Colonic mucosa (tissue), 4 donors: ENCODE results near the gene MMP20. TPM values are rescaled to one million over a fixed set of nuclear protein-coding genes. Genes with fewer than 3 reads are reported as not detected.

ENCODE experiments used
- DNase-seq: peaks from one replicate; pipeline ENCODE4 v3.0.0-alpha.2; 2020
- H3K27ac ChIP-seq: fragments of 200-600 bp; one replicate; pipeline ENCODE4 v1.8.0; 2021
- H3K27me3 ChIP-seq: fragments of 200-600 bp; one replicate; pipeline ENCODE4 v1.8.0; 2021
- H3K36me3 ChIP-seq: fragments of 200-600 bp; one replicate; pipeline ENCODE4 v1.8.0; 2021
- H3K4me1 ChIP-seq: fragments of 200-600 bp; one replicate; pipeline ENCODE4 v1.8.0; 2021; ENCODE audit warnings: mild to moderate bottlenecking
- H3K4me3 ChIP-seq: fragments of 200-600 bp; one replicate; pipeline ENCODE4 v1.8.0; 2021
- H3K9ac ChIP-seq, 2 donors: one replicate each; pipeline ENCODE4 v1.7.0; 2013; ENCODE audit warnings: control low read depth in 2 of 2, low read depth in 2 of 2, low read length in 2 of 2
- H3K9me3 ChIP-seq: fragments of 200-600 bp; one replicate; pipeline ENCODE4 v1.8.0; 2021
- intact Hi-C: fragments of 100-400 bp; cut with DNase I; formaldehyde crosslinking; loops from one replicate; pipeline ENCODE4 v1.14.1; 2022
- total RNA-seq, 2 donors: library from RNA; stranded (reverse); fragmentation: NEBNext Ultra II Directional in 1 of 2; extraction: Animal tissue kit (Norgen Biotek cat#: 25700) in 1 of 2; gene quantifications; one replicate each; pipeline ENCODE4 v1.2.1, GENCODE V29; 2021
- TF ChIP-seq, protein P1 (sequence below): fragments of 200-600 bp; IDR thresholded peaks from one replicate; pipeline ENCODE4 v1.8.0; 2022; ENCODE audit warnings: antibody characterized with exemption, mild to moderate bottlenecking
- donor health status: healthy.
- donor health status: DM: no; HTN: no; CAD: no.
- donor health status: DM: no; HTN: no; CAD: no.

The MMP20 gene
- total RNA-seq, 2 donors from 2014 or later = not detected

DNA sequence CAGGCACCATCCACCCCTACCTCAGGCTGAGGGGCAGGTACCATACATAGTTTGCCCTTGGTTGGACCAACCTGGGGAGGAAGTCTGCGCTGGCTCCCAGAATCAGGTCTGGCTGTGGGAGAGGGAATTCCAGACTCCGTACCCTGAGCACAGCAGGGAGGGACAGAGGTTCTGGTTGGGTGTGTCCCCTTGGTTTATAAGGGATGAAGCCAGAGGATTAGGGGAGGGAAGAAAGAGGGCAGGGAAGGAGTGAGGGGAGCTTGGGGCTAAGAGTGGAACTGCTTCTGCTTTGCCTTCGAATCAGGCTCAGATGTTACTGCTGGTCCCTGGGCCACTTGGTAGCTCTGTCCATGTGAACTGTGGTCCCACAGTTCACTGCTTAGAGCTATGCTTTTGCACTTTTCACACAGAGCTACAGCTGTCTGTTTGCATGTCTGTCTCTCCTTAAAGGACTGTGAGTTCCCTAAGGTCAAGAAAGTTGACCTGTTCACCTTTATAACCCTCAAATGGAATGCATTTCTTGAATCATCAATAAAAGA lies 9.2 kb downstream of the MMP20 start:
- no peaks in the 10 kb centered on the region for H3K9me3 ChIP-seq

DNA sequence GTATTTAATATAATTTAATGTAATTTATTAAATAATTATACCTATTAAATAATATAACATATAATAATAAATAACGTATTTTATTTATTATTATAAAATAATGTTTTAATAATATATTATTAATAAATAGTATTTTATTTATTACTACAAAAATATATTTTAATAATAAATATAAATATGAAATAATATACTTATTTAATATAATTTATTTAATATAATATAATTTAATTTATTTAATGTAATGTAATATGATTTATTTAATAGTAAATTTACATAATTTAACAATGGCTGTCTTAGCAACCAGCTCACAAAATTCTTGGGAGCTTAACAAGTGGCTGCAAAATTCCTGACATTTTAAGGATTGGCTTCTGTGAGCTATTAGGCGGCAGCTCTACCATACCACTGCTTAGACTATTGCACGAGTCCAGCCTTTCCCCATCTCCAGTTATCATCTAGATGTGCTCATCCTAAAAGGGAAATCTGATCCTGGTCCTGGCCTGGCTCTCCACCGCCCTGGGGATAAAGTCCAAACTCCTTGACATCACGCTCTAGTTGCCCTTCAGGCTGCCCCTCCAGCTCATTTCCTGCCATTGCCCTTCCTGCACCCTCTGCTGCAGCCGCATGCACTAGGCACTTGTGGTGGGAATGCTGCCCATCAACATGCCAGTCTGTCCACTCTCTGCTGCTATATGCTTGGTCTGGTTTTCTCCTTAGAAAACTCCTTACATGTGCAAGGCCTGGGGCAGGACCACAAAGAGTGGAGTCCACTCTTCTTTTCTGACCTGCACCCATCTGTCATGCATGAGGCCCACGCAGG lies 9.8 kb downstream of the MMP20 start:
- Histone ChIP-seq H3K9ac (no peak overlapping the region), H3K4me1 (no peaks in the 10 kb centered on the region), H3K27ac (no peak overlapping the region), H3K4me3 (no peak overlapping the region), H3K36me3 (no peaks in the 10 kb centered on the region), H3K27me3 (no peaks in the 10 kb centered on the region), H3K9me3 (no peaks in the 10 kb centered on the region)
- TF ChIP-seq, protein P1, sequence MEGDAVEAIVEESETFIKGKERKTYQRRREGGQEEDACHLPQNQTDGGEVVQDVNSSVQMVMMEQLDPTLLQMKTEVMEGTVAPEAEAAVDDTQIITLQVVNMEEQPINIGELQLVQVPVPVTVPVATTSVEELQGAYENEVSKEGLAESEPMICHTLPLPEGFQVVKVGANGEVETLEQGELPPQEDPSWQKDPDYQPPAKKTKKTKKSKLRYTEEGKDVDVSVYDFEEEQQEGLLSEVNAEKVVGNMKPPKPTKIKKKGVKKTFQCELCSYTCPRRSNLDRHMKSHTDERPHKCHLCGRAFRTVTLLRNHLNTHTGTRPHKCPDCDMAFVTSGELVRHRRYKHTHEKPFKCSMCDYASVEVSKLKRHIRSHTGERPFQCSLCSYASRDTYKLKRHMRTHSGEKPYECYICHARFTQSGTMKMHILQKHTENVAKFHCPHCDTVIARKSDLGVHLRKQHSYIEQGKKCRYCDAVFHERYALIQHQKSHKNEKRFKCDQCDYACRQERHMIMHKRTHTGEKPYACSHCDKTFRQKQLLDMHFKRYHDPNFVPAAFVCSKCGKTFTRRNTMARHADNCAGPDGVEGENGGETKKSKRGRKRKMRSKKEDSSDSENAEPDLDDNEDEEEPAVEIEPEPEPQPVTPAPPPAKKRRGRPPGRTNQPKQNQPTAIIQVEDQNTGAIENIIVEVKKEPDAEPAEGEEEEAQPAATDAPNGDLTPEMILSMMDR = no peak
- no peak for DNase-seq
- intact Hi-C loops = loop anchor here (10.0 kb wide), 1 partner anchor 120 kb away; no protein-coding TSS in a partner anchor

More for the DNA sequence above, 9.2 kb downstream of the MMP20 start:
- no peaks in the 10 kb centered on the region for H3K36me3 ChIP-seq
- TF ChIP-seq, protein P1 = no peak
- no peaks in the 10 kb centered on the region for H3K27me3 ChIP-seq
- no peak for DNase-seq
- no peaks in the 10 kb centered on the region for H3K4me1 ChIP-seq
- no peak overlapping the region for H3K9ac ChIP-seq
- H3K4me3 ChIP-seq = no peak overlapping the region
- intact Hi-C loops = loop anchor here (10.0 kb wide), 1 partner anchor 121 kb away; no protein-coding TSS in a partner anchor
- H3K27ac ChIP-seq = no peak overlapping the region

DNA sequence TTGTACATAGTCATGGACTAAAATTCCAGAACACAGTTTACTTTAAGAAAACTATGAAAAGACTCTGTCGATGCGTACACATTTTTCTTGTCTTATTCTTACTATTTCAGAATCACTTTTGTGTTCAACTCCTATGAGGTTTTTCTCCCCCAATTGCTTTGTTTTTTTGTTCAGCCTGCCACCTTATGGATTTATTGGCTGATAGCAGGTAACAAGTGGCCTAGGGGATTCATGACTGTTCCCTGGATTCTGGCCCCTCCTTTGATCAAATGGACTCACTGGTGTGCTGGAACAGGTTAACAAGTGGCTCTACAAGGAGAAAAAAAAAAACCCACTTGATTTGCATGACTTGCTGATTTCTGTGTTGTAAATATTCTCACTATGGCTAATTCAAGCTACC lies 10.6 kb downstream of the MMP20 start:
- no peak overlapping the region for H3K4me3 ChIP-seq
- H3K27me3 ChIP-seq = no peaks in the 10 kb centered on the region
- no peak overlapping the region for H3K9ac ChIP-seq
- no peak for DNase-seq
- no peak overlapping the region for H3K27ac ChIP-seq
- no peaks in the 10 kb centered on the region for H3K4me1 ChIP-seq
- H3K9me3 ChIP-seq = no peaks in the 10 kb centered on the region
- no peaks in the 10 kb centered on the region for H3K36me3 ChIP-seq
- TF ChIP-seq, protein P1 = no peak
- intact Hi-C loops = loop anchor here (5.0 to 10.0 kb wide), 2 partner anchors 120 to 272 kb away; no protein-coding TSS in a partner anchor

DNA sequence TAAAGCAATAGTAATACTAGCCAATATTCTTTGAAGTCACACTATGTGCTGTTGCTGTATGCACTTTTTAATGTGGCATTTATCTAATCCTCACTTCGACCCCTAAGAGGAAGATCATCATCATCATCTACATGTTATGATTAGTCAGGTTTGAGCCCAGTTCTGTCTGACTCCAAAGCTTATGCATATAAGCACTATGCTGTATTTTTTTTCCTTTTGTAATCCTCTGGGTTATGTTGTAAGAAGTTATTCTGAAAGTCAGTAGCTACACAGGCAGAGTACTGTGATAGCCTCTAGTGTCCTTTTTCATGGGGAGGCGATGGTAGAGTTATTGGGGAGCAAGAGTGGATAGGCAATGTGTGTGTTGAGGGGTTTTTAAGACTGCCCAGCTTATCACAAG lies 11.1 kb downstream of the MMP20 start:
- Histone ChIP-seq H3K27me3 (no peaks in the 10 kb centered on the region), H3K4me1 (no peaks in the 10 kb centered on the region), H3K4me3 (no peak overlapping the region), H3K27ac (no peak overlapping the region), H3K9ac (no peak overlapping the region), H3K36me3 (no peaks in the 10 kb centered on the region), H3K9me3 (no peaks in the 10 kb centered on the region)
- DNase-seq = no peak
- intact Hi-C loops = loop anchor here (5.0 to 10.0 kb wide), 2 partner anchors 119 to 272 kb away; no protein-coding TSS in a partner anchor
- TF ChIP-seq, protein P1 = no peak

DNA sequence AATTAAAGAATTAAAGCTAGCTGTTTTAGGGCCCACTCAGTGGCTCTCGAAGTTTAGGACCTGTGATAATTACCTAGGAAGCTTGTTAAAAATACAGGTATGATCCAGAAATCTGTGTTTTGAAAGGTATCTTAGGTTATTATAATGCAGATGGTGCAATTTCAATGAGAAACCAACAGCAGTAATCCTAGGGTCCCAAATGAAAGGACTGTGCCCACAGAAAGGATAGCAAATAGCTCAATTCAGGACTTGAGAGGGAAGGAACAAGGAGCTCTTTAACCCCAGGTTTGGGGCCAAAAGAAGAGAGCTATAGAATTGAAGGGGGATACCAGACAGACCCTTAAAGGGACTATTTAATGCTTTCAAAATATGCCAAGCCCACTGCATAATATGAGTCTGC lies 11.7 kb downstream of the MMP20 start:
- Histone ChIP-seq H3K9ac (no peak overlapping the region), H3K4me1 (no peaks in the 10 kb centered on the region), H3K36me3 (no peaks in the 10 kb centered on the region), H3K9me3 (no peaks in the 10 kb centered on the region), H3K27ac (no peak overlapping the region), H3K4me3 (no peak overlapping the region), H3K27me3 (no peaks in the 10 kb centered on the region)
- TF ChIP-seq, protein P1 = no peak
- DNase-seq = no peak
- intact Hi-C loops = loop anchor here (5.0 to 10.0 kb wide), 2 partner anchors 119 to 271 kb away; no protein-coding TSS in a partner anchor
